HG03439 (cell line): Measurements from ENCODE around the gene LGALS12.
"Not testable (repeated sequence)": the region's sequence is repeated elsewhere in the genome, so short reads cannot be mapped to it uniquely, and the experiment has no call there.

Experiments used
- ATAC-seq: cut with Tn5 transposase; IDR thresholded peaks from one replicate; pipeline ENCODE4 v1.9.1; 2021; ENCODE audit warnings: mild to moderate bottlenecking, moderate library complexity; ENCODE audit not compliant: unreplicated experiment

LGALS12 gene

GRCh38 chr11:63532117-63532516 is 26.2 kb downstream of the LGALS12 start:
- no peak for ATAC-seq

- ATAC-seq: no peak
Measured at GRCh38 chr11:63532799-63533475, 27.1 kb downstream of the LGALS12 start.

- ATAC-seq: no peak
Measured at GRCh38 chr11:63534076-63534475, 28.2 kb downstream of the LGALS12 start.

- ATAC-seq: peak; percentile 43
Measured at GRCh38 chr11:63534895-63535461, 29.1 kb downstream of the LGALS12 start.

- no peak for ATAC-seq
Measured at GRCh38 chr11:63535734-63536133, 29.9 kb downstream of the LGALS12 start.

GRCh38 chr11:63536669-63537292 is 30.9 kb downstream of the LGALS12 start, which contains the start of gene PLAAT4:
PLAAT4 (plus strand) TSS chr11:63536808; CDS start chr11:63536869, 61 bp downstream.
- ATAC-seq: no peak

GRCh38 chr11:63537293-63538101 is 31.6 kb downstream of the LGALS12 start:
- no peak for ATAC-seq

GRCh38 chr11:63542506-63542905 is 36.6 kb downstream of the LGALS12 start:
- ATAC-seq: not testable (repeated sequence)

GRCh38 chr11:63543711-63544110 is 37.8 kb downstream of the LGALS12 start:
- no peak for ATAC-seq

GRCh38 chr11:63547061-63547460 is 41.2 kb downstream of the LGALS12 start:
- no peak for ATAC-seq

GRCh38 chr11:63548178-63548577 is 42.3 kb downstream of the LGALS12 start:
- ATAC-seq: no peak

GRCh38 chr11:63549411-63549810 is 43.5 kb downstream of the LGALS12 start:
- ATAC-seq: no peak

GRCh38 chr11:63550156-63550700 is 44.3 kb downstream of the LGALS12 start:
- not testable (repeated sequence) for ATAC-seq

GRCh38 chr11:63551091-63551888 is 45.4 kb downstream of the LGALS12 start:
- no peak for ATAC-seq

- no peak for ATAC-seq
Measured at GRCh38 chr11:63551889-63552266, 46.0 kb downstream of the LGALS12 start.

GRCh38 chr11:63552921-63553320 is 47.0 kb downstream of the LGALS12 start:
- no peak for ATAC-seq

GRCh38 chr11:63553759-63554158 is 47.9 kb downstream of the LGALS12 start:
- no peak for ATAC-seq

GRCh38 chr11:63554877-63555223 is 49.0 kb downstream of the LGALS12 start:
- ATAC-seq: no peak

- ATAC-seq: no peak
Measured at GRCh38 chr11:63556404-63557013, 50.6 kb downstream of the LGALS12 start.

GRCh38 chr11:63557570-63557969 is 51.7 kb downstream of the LGALS12 start:
- ATAC-seq: no peak
